GM12864 (cell line): ENCODE data around the gene KRTAP4-16.
"Not testable (repeated sequence)": the region's sequence is repeated elsewhere in the genome, so short reads cannot be mapped to it uniquely, and the experiment has no call there.

Experiments
- DNase-seq: peaks from one replicate; pipeline ENCODE4 v3.0.0-alpha.2; 2011; ENCODE audit warnings: low read depth
- H3K4me3 ChIP-seq: 2 replicates; pipeline ENCODE4 v1.5.1; 2011; ENCODE audit warnings: mild to moderate bottlenecking, low read depth, low read length, control low read depth
- CTCF ChIP-seq: IDR thresholded peaks from 2 replicates; pipeline ENCODE4 v1.5.1; 2011; ENCODE audit warnings: low read depth, mild to moderate bottlenecking, moderate library complexity, low read length, control low read depth, inconsistent platforms; ENCODE audit errors: missing control alignments

Gene KRTAP4-16

GRCh38 chr17:41063449-41063848, 38.6 kb downstream of the KRTAP4-16 start:
- DNase-seq, result no peak
- TF ChIP-seq CTCF, result no peak
- H3K4me3 ChIP-seq, result no peak overlapping the region

DNA sequence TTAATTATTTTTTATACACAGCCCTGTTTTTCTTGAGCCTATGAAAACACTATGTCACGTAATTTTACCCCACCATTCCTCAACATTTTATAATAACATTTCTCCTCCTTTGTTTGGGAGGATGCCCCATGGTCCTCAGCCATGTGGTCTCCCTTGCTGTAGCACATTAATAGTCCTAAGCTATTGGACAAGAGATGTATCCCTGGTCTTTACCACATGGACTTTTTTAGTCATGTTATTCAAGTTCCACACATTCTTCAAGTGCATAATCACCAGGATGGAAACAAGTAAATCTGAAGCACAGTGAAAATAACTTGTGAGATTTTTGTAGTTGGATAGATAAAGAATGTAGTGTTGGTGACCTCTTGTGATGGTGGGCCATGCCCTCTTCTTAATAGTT, 40.0 kb downstream of the KRTAP4-16 start:
- DNase-seq, result no peak
- no peak for TF ChIP-seq CTCF
- H3K4me3 ChIP-seq, result no peak overlapping the region

DNA sequence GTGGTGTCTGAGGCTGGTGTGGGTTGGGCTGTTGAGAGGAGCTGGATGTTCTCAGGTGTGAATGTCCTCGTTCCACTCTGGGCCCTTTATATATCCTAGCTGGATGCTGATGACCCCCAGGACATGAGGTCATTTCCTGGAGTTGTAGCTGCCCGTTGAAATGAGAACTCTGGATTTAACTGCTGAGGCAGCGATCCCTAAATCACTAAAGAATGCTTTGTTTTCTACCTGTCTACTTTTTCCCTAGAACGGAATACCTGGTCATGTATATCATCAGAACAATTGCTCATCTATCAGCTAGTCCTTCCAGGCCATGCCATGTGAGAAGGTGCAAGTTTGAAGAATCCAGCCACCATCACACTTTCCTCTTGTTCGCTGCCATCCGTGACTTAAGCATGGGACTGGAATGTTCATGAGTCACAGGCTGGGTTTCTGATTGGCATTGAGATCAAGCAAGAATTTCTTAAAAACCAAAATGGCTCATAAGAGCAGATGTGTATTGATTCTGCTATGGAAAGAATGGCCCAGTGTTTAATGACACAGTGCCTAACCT, 41.9 kb downstream of the KRTAP4-16 start, which contains the start of gene KRTAP2-3:
Gene KRTAP2-3 (minus strand): TSS at position 63 of the 553 bp plus-strand sequence. CDS start 64 bp downstream, outside the sequence.
- TF ChIP-seq CTCF, result no peak
- no peak within 1 kb of the TSS for H3K4me3 ChIP-seq
- no peak for DNase-seq

- DNase-seq, result not testable (repeated sequence)
Measured at GRCh38 chr17:41059276-41060051, 42.5 kb downstream of the KRTAP4-16 start.

GRCh38 chr17:41058741-41059140, 43.3 kb downstream of the KRTAP4-16 start:
- H3K4me3 ChIP-seq, result no peak overlapping the region
- TF ChIP-seq CTCF, result no peak
- no peak for DNase-seq

More at GRCh38 chr17:41059276-41060051, 42.5 kb downstream of the KRTAP4-16 start:
- H3K4me3 ChIP-seq, result not testable (repeated sequence)

DNA sequence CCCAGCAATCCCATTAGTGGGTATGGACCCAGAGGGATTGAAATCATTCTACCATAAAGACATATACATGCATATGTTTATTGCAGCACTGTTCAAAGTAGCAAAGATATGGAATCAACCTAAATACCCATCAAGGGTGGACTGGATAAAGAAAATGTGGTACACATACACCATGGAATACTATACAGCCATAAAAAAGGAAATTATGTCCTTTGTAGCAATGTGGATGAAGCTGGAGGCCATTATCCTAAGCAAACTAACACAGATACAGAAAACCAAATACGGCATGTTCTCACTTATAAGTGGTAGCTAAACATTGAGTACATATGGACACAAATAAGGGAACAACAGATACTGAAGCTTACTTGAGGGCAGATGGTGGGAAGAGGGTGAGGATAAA, 44.5 kb downstream of the KRTAP4-16 start:
- H3K4me3 ChIP-seq, result no peak overlapping the region
- TF ChIP-seq CTCF, result no peak
- DNase-seq, result no peak

DNA sequence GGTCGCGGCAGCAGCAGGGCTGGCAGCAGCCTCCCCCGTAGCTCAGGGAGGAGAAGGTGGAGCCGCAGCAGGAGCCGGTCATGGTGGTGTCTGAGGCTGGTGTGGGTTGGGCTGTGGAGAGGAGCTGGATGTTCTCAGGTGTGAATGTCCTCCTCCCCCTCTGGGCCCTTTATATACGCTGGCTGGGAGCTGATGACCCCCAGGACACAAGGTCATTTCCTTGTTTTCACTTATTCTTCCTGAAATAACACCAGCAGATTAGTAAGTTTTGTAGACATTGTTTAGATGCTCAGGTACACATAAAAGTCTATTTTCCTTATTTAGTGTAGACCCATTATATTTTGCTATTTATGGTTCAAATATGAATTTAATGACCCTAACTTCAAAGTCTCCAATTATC, 46.9 kb downstream of the KRTAP4-16 start, which contains the start of gene KRTAP2-2:
Gene KRTAP2-2 (minus strand): TSS at position 101 of the 400 bp plus-strand sequence. CDS start 19 bp downstream, at position 82.
- DNase-seq, H3K4me3 ChIP-seq: not testable (repeated sequence)

- not testable (repeated sequence) for H3K4me3 ChIP-seq, DNase-seq
Measured at GRCh38 chr17:41054556-41054955, 47.5 kb downstream of the KRTAP4-16 start.
